PFSK-1 (cell line): ENCODE data around the gene CYP26B1.

Experiments used
- FOXP2 ChIP-seq: optimal IDR thresholded peaks from 2 replicates; pipeline ENCODE3; 2011; ENCODE audit warnings: borderline replicate concordance, control low read depth, inconsistent platforms; ENCODE audit not compliant: insufficient read depth; ENCODE audit errors: extremely low read length, extremely low read depth
- REST ChIP-seq, 2 experiments: IDR thresholded peaks; 2 replicates each; pipeline versions ENCODE4 v1.6.1 to v1.8.0; 2011 to 2012; ENCODE audit warnings: low read depth in 2 of 2, low read length in 2 of 2, control low read depth in 1 of 2, inconsistent platforms in 1 of 2, mild to moderate bottlenecking in 1 of 2, moderate library complexity in 1 of 2; ENCODE audit not compliant: insufficient read depth in 1 of 2

GRCh38 chr2:72156872-72157271, 9.2 kb upstream of the CYP26B1 start:
- TF ChIP-seq REST (IDR thresholded peaks at IDR 0.05; ENCODE audit: insufficient read depth in 1 of 2, low read depth in 2 of 2, low read length in 2 of 2) (no peak), FOXP2 (no peak)
